Mononuclear cell (primary cell): Measurements from ENCODE around the gene SIMC1. TPM values are rescaled to one million over a fixed set of nuclear protein-coding genes. Genes with fewer than 3 reads are reported as not detected.

ENCODE experiments used
- H3K27me3 ChIP-seq: 2 replicates; pipeline ENCODE4 v1.6.0; 2011; ENCODE audit warnings: low read length, control low read depth; ENCODE audit not compliant: insufficient read depth
- H3K4me1 ChIP-seq: 2 replicates; pipeline ENCODE4 v1.5.1; 2011; ENCODE audit warnings: mild to moderate bottlenecking, low read length, control low read depth; ENCODE audit not compliant: insufficient read depth
- H3K4me3 ChIP-seq: 2 replicates; pipeline ENCODE4 v1.5.1; 2011; ENCODE audit warnings: mild to moderate bottlenecking, low read length, moderate library complexity
- H3K9me3 ChIP-seq: 2 replicates; pipeline ENCODE4 v1.5.1; 2011; ENCODE audit warnings: low read depth, mild to moderate bottlenecking, control low read depth, low read length
- total RNA-seq: library from RNA; depleted of rRNA; stranded (reverse); fragments of >200 nt; gene quantifications from one replicate; pipeline ENCODE4 v1.2.3, GENCODE V29; 2012

Gene SIMC1
- total RNA-seq, 1 donor, result 11.5 TPM

DNA sequence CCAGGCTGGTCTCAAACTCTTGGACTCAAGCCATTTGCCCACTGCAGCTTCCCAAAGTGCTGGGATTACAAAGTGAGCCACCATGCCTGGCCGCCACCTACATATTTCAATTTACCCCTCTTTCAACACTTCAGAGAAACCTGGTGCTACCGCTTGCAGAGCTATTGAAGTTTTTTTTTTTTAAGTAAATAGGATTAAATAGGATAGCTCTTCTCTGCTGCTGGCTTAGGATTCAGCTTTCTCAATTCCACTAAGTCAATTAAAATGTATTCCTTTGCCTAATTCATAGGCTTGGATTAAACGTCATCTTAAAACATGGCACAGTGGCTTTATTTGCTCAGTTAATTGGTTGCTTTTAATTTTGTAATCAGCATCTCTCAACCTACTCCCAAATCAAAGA, 82.4 kb downstream of the SIMC1 start:
- H3K4me1 ChIP-seq, result no peaks in the 10 kb centered on the region
- no peaks in the 10 kb centered on the region for H3K27me3 ChIP-seq
- H3K4me3 ChIP-seq, result no peak overlapping the region
- H3K9me3 ChIP-seq, result no peaks in the 10 kb centered on the region

DNA sequence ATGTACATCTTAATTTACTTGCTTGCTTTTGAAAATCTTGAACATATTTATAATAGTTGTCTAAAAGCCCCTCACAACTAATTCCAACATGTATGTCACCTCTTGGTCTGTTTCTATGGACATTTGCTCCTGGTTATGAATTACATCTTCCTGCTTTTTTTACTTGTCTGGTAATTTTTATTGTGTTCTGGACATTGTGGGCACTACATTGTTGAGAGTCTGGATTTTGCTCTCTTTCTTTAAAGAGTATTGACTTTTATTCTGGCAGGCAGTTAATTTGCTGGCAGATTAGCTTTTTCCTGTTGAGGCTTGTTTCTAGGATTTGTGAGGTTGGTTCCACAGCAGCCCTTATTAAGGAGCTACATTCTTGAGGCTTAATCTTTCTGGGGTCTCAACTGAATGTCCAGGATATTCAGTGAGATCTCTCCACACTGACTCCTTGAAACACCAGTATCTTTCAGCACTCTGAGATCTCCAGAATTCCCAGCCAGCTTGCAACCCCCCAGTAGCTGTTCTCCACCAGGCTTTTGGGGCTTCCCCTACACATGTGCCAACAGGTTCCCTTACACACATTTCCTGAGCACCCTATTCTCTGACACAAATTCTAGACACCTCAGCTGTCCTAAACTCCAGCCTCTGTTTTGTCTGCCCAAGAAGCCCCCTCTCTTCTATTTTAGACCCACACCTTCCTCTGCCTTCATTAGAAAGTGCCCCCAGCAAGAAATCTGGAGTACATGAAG, 96.0 kb downstream of the SIMC1 start:
- no peaks in the 10 kb centered on the region for H3K27me3 ChIP-seq
- H3K4me1 ChIP-seq, result no peaks in the 10 kb centered on the region
- no peaks in the 10 kb centered on the region for H3K9me3 ChIP-seq
- no peak overlapping the region for H3K4me3 ChIP-seq

DNA sequence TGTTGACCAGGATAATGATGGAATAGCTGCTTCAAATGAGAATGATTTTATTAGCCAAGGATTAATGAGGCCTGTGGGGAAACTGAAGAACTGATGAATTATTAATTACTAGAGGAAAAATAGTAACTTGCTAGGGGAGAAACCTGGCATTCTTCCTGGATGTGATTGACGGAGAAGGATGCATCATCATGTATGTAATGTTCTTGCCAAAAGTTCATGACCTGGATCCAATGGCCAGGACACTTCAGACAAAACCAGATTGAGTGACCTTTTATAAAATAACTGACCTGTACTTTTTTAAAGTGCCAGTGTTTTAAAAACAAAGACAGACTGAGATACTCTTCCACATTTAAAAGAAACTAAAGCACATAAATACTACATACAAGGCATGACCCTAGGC, 99.7 kb downstream of the SIMC1 start:
- Histone ChIP-seq H3K4me1 (no peaks in the 10 kb centered on the region), H3K4me3 (no peak overlapping the region), H3K9me3 (no peaks in the 10 kb centered on the region), H3K27me3 (no peaks in the 10 kb centered on the region)

DNA sequence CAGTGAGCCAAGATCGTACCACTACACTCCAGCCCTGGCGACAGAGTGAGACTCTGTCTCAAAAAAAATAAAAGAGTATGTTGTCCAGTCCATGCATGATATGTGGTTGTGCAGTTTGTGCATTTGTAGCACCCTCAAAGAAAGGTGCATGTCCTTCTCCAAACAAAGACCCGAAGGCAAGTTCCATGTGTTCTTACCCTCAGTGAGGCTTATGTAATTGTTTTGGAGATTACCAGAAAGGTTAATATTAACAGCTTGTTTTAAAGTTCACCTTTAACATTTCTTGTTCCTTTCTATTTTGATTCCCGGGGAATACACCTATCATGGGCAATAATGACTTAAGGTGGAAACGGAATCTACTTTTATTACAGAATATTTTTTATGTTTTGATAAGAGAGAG, 101.1 kb downstream of the SIMC1 start:
- Histone ChIP-seq H3K27me3 (no peaks in the 10 kb centered on the region), H3K4me3 (no peak overlapping the region), H3K4me1 (no peaks in the 10 kb centered on the region), H3K9me3 (no peaks in the 10 kb centered on the region)

- Histone ChIP-seq H3K27me3 (no peaks in the 10 kb centered on the region), H3K9me3 (no peaks in the 10 kb centered on the region), H3K4me1 (no peaks in the 10 kb centered on the region), H3K4me3 (no peak overlapping the region)
These were observed 103.3 kb downstream of the SIMC1 start for GRCh38 chr5:176341325-176342157.

DNA sequence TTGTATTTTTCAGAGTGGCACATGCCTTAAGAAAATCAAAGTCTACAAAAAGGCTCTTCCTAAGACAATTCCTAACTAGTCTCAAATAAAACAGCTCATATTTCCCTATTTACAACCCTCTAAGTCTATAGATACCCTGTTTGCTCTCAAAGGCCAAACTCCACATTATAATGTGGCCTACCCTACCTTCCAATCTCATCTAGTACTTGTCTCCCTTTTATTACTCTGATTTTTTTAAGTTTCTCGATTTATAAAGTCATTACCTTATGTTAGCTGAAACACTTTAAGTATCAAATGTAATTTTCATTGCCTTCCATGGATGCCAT, 103.9 kb downstream of the SIMC1 start:
- Histone ChIP-seq H3K27me3 (no peaks in the 10 kb centered on the region), H3K4me3 (no peak overlapping the region), H3K9me3 (no peaks in the 10 kb centered on the region), H3K4me1 (no peaks in the 10 kb centered on the region)

- H3K4me1 ChIP-seq, result no peaks in the 10 kb centered on the region
- no peak overlapping the region for H3K4me3 ChIP-seq
- no peaks in the 10 kb centered on the region for H3K27me3 ChIP-seq
- no peaks in the 10 kb centered on the region for H3K9me3 ChIP-seq
These were observed 104.7 kb downstream of the SIMC1 start for GRCh38 chr5:176342766-176343458.

GRCh38 chr5:176350416-176350815, 112.2 kb downstream of the SIMC1 start:
- Histone ChIP-seq H3K27me3 (no peaks in the 10 kb centered on the region), H3K4me3 (no peak overlapping the region), H3K4me1 (no peaks in the 10 kb centered on the region), H3K9me3 (no peaks in the 10 kb centered on the region)

- Histone ChIP-seq H3K9me3 (no peaks in the 10 kb centered on the region), H3K27me3 (no peaks in the 10 kb centered on the region), H3K4me3 (no peak overlapping the region), H3K4me1 (no peaks in the 10 kb centered on the region)
These were observed 114.1 kb downstream of the SIMC1 start for GRCh38 chr5:176352116-176352878.

DNA sequence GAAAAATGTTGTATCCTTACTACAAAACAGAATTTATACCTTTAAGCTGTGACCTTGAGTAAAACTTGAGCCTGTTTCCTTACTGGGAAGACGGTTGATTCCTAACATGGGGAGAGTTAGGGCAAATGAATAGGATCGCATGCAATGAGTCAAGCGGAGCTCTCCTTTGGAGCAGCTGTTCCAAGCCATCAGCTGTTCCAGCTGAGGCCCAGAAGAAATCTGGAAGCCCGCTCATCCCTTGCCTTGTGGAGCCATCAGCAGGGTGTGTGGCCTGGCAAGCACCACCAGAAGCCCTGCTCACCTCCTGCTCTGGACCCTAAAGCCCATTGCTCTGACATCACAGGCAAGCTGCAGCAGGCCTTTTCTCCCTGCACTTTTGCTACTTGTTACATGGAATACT, 115.3 kb downstream of the SIMC1 start:
- no peak overlapping the region for H3K4me3 ChIP-seq
- H3K9me3 ChIP-seq, result no peaks in the 10 kb centered on the region
- H3K27me3 ChIP-seq, result no peaks in the 10 kb centered on the region
- H3K4me1 ChIP-seq, result no peaks in the 10 kb centered on the region

GRCh38 chr5:176355400-176356178, 117.4 kb downstream of the SIMC1 start:
- no peak overlapping the region for H3K4me3 ChIP-seq

GRCh38 chr5:176356179-176356566, 117.9 kb downstream of the SIMC1 start:
- H3K4me3 ChIP-seq, result no peak overlapping the region
- no peaks in the 10 kb centered on the region for H3K27me3 ChIP-seq
- peaks cover 18% of the 10 kb centered on the region for H3K4me1 ChIP-seq
- no peaks in the 10 kb centered on the region for H3K9me3 ChIP-seq

More at GRCh38 chr5:176355400-176356178, 117.4 kb downstream of the SIMC1 start:
- H3K9me3 ChIP-seq, result no peaks in the 10 kb centered on the region
- peaks cover 12% of the 10 kb centered on the region for H3K4me1 ChIP-seq
- no peaks in the 10 kb centered on the region for H3K27me3 ChIP-seq

GRCh38 chr5:176359658-176360057, 121.4 kb downstream of the SIMC1 start:
- H3K4me1 ChIP-seq, result peaks cover 26% of the 10 kb centered on the region
- no peaks in the 10 kb centered on the region for H3K9me3 ChIP-seq
- H3K27me3 ChIP-seq, result no peaks in the 10 kb centered on the region
- H3K4me3 ChIP-seq, result no peak overlapping the region

GRCh38 chr5:176360894-176361436, 122.7 kb downstream of the SIMC1 start:
- Histone ChIP-seq H3K27me3 (no peaks in the 10 kb centered on the region), H3K4me1 (peaks cover 37% of the 10 kb centered on the region), H3K4me3 (peak overlapping the region; percentile 94), H3K9me3 (no peaks in the 10 kb centered on the region)
